ENCODE results near the gene IRS1.

Gene IRS1

DNA sequence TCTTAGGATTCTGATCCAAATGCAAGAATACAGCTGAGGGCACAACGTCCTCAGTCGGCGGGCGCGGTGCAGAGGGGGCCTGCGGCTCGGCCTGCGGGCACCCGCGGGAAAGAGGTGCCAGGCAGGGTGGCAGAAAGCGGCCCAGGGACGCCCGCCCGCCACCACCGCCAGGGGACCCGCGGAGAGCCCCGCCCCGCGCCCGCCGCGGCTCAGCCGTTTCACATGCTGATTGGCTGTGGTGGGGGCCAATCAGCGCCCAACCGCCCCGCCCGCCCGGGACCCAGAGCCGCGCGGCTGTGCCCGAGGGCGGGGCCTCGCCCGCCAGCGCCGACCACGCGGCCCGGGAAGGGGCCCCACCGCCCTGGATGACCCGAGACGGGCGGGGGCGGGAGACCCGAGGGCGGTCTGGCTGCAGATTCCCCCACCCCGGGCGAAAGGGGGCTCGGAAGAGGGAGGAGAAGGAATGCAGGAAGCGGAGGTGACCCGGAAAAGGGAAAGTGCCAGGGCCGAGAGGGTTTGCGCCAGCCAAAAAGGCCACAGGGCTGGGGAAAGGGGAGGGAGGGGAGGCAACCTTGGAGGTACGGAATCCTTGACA, 8.0 kb downstream of the IRS1 start:
- peak; percentile 83 to 88 (median 85) for DNase-seq (ENCODE audit: low read depth in 4 of 4, low spot score in 1 of 4)

GRCh38 chr2:226791056-226791486, 8.5 kb downstream of the IRS1 start:
- peak in 2 of 4 experiments; percentile 28 to 29 for DNase-seq (ENCODE audit: low read depth in 4 of 4, low spot score in 1 of 4)

DNA sequence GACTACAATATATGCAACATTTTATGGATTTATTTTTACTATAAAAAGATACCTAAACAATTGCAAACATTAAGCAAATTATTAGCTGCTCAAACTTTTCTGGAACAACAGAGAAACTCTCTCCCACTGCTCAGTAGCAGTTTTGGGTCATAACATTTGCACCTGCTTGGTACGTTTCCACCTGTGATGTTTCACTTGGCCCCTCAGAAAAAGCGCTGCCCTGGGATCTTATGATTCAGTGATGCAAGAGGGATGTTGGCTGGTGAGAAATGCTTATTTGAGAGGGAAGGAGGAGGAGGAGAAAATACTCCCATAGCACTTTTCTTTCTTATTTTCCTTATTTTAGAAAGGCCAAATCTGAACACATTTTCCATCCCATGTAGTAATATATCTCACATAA, 9.2 kb downstream of the IRS1 start:
- no peak for DNase-seq (ENCODE audit: low read depth in 4 of 4, low spot score in 1 of 4)

DNA sequence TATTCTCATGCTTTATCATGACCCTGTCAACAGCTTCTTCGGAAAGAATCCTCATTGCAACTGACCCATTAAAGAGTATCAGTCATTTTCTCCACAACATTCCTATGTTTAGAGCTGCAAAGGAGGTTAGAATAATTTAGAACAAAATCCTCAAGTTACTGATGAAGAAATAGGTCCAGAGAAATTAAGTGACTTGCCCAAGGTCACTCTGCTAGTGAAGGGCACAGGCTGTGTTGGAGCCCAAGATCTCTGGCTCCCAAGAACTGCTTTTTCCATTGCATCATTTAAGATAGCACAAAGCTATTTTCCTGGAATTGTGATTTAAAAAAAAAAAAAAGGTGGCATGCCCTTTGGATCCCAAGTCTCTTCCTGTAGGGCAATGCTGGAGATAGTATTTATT, 9.6 kb downstream of the IRS1 start:
- DNase-seq (ENCODE audit: low read depth in 4 of 4, low spot score in 1 of 4), result no peak

GRCh38 chr2:226788881-226789490, 10.6 kb downstream of the IRS1 start:
- DNase-seq (ENCODE audit: low read depth in 4 of 4, low spot score in 1 of 4), result no peak

DNA sequence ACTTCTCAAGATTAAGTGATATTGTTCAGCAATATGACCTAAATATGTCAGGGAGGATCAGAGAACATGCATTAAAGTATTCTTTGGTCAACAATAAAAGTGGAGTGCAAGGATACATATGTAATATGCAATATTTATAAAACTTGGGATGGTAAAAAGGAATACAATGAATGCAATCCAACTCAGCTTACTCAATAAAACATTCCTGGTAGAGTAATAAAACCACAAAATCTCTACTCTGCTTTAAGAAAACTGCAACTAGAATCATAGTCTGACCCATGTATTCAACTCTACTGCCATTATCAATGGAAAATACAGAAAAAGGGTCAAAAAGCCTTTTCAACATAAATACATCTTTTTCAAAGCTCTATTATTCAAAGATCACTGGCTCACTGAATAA, 11.6 kb downstream of the IRS1 start:
- DNase-seq (ENCODE audit: low read depth in 4 of 4, low spot score in 1 of 4), result no peak

DNA sequence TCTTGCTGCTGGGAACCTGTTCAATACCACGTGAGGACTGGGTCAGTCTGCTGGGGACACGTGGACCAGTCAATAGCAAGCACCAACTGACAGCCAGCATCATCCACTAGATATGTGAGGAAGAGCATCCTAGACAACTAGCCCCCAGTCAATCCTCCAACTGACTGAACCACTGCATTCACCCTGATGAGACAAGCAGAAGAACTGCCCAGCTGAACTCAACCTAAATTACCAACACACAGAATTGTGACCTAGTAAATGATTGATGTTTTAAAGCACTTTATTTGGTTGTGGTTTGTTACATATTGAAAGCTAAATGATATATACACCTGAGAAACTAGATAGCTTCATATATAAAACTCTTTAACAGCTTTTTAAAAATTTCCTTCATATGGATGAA, 15.7 kb downstream of the IRS1 start:
- DNase-seq (ENCODE audit: low read depth in 4 of 4, low spot score in 1 of 4), result no peak

GRCh38 chr2:226782092-226782713, 17.4 kb downstream of the IRS1 start:
- DNase-seq (ENCODE audit: low read depth in 4 of 4, low spot score in 1 of 4), result no peak

DNA sequence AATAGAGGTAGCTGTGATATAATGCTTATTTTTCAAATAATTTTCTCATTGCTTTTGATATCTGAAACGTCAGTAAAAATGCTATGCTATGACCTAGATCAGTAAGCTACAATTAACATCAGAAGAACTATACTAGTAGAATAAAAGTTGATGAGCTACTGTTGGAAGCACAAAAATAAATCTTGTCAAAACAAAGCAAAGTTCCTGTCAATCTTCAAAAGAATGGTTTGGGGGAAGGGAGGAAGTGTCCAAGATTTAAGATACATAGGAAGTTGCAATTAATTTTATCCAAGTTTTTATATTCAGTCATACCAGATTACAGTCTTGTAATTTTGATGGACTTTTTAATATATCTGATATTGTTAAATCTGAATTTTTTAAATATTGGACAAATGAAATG, 19.2 kb downstream of the IRS1 start:
- no peak for DNase-seq (ENCODE audit: low read depth in 4 of 4, low spot score in 1 of 4)

GRCh38 chr2:226777611-226778010, 22.0 kb downstream of the IRS1 start:
- DNase-seq (ENCODE audit: low read depth in 4 of 4, low spot score in 1 of 4), result no peak

DNA sequence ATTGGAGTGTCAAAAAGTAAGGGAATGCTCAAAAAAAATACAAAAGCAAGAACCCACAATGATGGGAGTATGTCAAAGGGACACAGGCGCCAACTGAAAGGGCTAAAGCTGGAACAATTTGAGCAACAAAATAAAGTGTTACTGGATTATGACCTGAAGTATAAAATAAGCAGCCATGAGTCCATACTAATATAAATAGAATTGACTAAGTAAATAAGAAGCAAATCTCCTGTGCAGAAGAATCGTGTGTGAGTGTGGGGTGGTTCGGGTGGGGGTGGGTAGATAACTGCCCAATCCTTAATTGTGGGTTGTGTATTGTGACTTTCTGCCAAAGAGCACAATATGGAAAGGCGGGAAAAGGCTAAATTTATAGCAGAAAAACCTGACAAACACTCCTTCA, 23.5 kb downstream of the IRS1 start:
- DNase-seq (ENCODE audit: low read depth in 4 of 4, low spot score in 1 of 4), result no peak

DNA sequence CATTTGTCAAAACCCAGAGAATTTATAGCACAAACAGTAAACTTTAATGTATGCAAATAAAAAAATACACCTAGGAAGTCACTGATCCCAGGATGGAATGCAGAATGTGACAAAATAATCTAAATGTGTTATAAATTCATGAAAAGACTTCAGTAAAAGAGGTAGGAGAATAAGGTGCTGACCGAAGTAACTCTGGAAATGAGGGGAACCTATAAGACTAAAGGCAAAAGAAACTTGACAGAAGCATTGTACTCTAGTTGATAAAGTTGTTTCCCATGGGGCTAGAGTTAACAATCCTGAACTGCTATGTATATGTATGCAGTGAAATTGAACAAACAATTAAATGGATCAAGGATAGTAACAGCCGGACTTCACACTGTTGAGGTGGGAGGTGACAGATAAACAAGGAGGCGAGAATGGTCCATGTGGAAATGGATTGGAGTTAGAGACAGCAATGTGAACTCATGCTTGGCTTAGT, 24.5 kb downstream of the IRS1 start:
- DNase-seq (ENCODE audit: low read depth in 4 of 4, low spot score in 1 of 4), result no peak

GRCh38 chr2:226773291-226773690, 26.3 kb downstream of the IRS1 start:
- no peak for DNase-seq (ENCODE audit: low read depth in 4 of 4, low spot score in 1 of 4)

GRCh38 chr2:226772389-226773179, 27.0 kb downstream of the IRS1 start:
- DNase-seq (ENCODE audit: low read depth in 4 of 4, low spot score in 1 of 4), result no peak

DNA sequence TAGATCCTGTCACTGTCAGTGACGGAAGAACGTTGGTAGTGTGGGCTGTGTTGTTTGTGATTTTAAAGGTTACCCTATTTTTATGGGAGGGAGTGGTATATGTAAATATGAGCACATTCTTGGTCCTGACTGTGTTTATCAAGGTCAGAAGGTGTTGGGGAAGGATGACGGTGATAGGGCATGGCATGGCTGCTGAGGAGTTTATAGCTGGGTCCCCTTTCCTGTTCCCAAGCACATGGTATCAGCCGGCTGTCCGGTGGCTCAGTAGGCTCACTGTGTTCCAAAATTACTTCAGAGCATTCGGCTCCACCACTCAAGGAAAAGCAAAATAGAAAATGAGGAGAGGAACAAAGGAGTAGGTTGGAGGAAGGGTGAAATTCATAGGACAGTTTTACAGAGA, 28.6 kb downstream of the IRS1 start:
- no peak for DNase-seq (ENCODE audit: low read depth in 4 of 4, low spot score in 1 of 4)

- no peak for DNase-seq (ENCODE audit: low read depth in 4 of 4, low spot score in 1 of 4)
Observed at GRCh38 chr2:226767056-226767813, 32.4 kb downstream of the IRS1 start.

DNA sequence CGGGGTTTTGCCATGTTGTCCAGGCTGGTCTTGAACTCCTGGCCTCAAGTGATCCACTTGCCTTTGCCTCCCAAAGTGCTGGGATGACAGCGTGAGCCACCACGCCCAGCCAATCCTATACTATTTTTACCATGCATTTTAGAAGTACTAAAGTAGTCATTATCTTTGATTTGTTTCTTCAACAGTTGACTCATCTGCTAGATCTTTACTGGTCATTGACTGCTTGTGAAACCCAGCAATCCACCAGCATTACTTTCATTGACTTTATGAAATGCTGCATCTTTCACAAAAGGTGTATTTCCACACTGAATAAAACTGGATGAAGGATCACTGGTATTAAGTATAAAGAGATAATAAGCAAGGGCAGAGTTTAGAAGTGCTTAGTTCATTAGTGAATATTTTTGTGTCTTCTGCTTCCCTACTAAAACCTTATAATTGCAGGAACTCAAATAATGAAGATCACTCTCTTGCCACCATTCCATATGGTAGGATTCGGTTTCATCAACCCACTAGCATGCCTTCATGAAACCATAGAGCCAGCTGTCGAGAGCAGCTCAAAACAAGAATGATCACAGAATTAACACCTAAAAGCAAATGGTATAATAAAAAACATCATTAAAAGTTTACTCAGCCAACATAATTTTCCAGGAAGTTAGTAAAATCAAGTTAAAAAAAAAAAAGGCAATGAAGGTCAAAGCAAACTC, 33.1 kb downstream of the IRS1 start:
- no peak for DNase-seq (ENCODE audit: low read depth in 4 of 4, low spot score in 1 of 4)

DNA sequence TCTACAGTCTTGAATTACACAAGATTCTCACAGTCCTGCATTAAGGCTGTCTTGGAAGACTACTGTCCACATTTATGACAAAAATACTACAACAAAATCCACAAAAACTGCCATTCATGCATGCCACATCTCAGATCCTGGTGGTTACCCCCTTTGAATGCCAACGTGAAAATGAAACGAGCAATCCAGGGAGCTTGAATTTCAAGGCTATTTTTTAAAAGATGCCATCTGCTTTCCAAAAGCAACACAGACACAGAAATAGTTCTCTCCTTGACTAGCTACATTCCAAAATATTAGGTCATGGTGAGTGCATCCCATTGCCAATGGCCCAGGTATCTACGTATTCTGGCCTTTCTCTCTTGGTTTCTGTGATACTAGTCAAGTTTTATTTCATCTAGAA, 36.3 kb downstream of the IRS1 start:
- DNase-seq (ENCODE audit: low read depth in 4 of 4, low spot score in 1 of 4), result no peak

DNA sequence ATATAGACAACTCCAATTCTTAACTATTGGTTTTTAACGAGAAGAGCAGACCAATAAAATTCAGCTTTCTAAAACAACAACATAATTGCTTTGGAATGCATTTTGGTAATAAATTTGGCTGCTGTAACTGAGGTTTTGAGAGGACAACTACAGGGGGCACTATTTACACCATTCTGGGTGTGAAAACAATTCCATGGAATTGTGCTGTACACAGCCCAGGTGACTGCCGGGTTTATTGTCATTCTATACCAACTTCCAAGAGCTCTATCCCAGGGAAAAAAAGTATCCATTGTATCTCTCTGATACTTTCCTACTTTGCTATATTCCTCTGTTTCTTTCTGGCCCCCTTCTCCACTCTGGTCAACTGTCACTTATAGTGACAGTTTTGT, 38.4 kb downstream of the IRS1 start:
- no peak for DNase-seq (ENCODE audit: low read depth in 4 of 4, low spot score in 1 of 4)

DNA sequence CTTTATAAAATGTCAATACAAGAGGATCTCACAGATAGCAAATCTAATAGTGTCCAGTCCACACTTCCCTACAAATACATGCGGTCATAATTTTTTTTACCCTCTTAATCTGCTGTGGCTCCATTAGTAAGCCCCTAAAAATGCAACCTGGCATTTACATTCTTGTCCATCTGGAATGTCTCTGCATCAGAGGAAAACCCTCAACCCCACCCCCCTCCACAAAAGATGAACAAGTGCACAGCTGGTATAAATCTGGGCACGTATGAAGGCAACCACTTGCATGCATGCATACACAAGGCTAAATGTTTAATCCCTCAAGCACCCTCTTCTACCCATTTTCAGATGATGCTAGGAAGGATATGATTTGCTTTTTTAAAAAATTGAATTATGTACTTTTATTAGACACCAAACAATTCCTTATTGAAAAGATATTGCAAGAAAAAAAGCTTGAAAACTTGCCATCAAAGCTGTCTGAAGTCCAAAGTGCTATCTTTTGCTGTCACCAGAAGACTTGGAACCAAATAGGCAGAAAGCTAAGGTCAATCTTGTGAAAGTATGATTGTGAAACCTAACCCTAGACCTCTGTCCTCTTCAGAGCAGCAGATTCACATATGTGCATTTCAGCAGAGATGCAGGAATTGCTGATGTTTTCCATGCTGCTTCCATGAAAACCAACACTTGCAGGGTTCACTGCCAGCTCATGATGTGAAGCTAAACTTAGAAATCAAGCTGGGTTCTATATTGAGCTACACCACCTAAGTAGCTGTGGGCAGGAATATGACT, 39.0 kb downstream of the IRS1 start:
- DNase-seq (ENCODE audit: low read depth in 4 of 4, low spot score in 1 of 4), result no peak

Measured in stimulated activated CD4-positive, alpha-beta T cell treated with anti-CD3 and anti-CD28 coated beads, Interleukin-1b, Interleukin-23, amount 100 ng/mL, for 24 hours (primary cell).